Islet precursor cell (in vitro differentiated cells): ENCODE measurements around the gene FAAH.
"Not testable (repeated sequence)": the region's sequence is repeated elsewhere in the genome, so short reads cannot be mapped to it uniquely, and the experiment has no call there.

ENCODE experiments used
- DNase-seq: peaks from one replicate; pipeline ENCODE4 v3.0.0-alpha.2; 2018

FAAH gene

DNA sequence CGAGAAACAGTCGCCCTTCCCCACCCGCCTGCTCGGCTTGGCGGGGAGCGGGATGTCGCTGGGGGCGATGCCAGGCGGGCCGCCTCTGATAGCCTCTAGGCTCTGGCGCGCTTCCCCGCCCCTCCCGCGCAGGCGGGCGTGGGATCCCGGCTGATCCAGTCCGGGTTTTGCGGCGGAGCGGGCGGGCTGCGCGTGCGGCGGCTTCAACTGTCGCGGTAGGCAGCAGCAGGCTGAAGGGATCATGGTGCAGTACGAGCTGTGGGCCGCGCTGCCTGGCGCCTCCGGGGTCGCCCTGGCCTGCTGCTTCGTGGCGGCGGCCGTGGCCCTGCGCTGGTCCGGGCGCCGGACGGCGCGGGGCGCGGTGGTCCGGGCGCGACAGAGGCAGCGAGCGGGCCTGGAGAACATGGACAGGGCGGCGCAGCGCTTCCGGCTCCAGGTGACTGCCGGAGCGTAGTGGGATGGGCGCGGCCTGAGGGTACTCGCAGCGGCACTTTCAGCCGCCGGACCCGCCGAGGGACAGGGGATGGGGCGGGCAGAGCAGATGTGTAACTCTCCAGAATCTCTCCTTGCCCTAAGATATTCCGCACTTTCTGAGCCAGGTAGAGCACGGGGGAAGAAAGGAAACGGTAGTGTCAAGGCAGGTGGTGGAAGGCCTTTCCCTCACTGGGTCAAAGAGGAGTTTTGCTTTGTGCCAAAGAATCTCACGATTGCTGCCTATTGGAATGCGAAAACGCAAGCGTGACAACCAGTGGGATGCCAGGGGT is at the start of gene FAAH:
Gene FAAH, plus strand, starts transcription at position 210 of the 764 bp plus-strand sequence. Its CDS starts 32 bp downstream, at position 242.
- DNase-seq: peak; percentile 93

- no peak for DNase-seq
Measured at GRCh38 chr1:46344481-46344880, 49.6 kb upstream of the FAAH start.

DNA sequence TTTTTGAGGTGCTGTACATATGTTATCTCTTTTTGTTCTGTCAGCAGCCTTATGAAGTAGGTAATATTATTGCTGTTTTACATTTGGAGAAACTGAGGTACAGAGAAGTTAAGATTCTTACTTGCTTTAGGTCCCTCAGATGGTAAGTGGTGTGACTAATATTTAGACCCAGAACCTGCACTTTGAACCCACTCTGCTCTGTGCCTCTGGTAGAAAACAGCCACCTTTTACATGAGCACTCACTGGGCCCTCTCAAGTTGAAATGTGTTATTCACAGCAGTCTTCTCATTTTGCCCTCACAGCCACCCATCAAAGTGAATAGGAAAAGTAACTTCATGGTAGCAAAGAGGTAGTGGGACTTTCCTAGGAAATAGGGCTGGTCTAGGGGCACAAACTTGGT is 48.8 kb upstream of the FAAH start:
- DNase-seq: no peak

DNA sequence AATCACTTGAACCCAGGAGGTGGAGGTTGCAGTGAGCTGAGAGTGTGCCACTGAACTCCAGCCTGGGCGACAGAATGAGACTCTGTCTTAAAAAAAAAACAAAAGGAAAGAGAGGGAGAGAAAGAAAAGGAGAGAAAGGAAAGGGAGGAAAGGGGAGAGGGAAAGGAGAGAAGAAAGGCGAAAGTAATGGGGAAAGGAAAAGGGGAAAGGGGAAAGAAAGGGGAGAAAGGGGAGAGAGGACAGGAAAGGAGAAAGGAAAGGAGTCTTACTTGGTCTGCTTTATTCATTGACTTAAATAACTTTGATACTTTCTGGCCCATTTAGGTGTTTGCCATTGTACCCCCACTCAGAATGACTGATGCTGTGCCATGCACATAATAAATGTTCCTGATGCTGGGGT is 41.8 kb upstream of the FAAH start:
- no peak for DNase-seq

DNA sequence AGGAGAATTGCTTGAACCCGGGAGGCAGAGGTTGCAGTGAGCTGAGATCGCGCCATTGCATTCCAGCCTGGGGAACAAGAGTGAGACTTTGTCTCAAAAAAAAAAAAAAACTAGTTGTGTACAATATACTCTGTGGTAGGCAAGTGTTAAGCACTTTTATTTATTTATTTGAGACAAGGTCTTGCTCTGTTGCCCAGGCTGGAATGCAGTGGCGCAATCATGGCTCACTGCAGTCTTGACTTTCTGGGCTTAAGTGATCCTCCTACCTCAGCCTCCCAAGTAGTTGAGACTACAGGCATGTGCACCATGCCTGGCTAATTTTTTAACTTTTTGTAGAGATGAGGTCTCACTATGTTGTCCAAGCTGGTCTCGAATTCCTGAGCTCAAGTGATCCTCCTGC is 38.2 kb upstream of the FAAH start:
- not testable (repeated sequence) for DNase-seq

- DNase-seq: no peak
Measured at GRCh38 chr1:46362158-46362557, 32.0 kb upstream of the FAAH start.

DNA sequence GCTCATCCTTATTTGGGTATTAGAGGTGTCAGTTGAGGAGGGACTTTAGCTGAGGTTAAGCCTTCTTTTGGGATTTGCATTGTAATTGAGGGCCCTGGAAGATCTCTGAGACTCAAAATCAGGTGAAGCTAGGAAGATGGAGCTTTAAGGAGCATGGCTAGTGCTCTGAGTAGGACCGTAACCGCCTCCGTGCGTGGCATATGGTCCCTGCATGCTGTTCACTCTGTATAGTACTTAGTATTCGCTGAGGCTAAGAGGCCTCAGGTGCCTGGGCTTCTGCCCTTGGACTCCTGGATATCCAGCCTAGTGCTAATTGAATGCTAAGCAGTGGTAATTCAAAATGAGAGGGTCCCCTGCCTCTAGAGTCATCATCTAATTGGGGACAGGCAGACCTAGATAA is 31.0 kb upstream of the FAAH start:
- DNase-seq: no peak

- no peak for DNase-seq
Measured at GRCh38 chr1:46364612-46365011, 29.5 kb upstream of the FAAH start.

- DNase-seq: not testable (repeated sequence)
Measured at GRCh38 chr1:46365796-46366195, 28.3 kb upstream of the FAAH start.

- no peak for DNase-seq
Measured at GRCh38 chr1:46367072-46367471, 27.0 kb upstream of the FAAH start.

GRCh38 chr1:46367701-46368100 is 26.4 kb upstream of the FAAH start:
- not testable (repeated sequence) for DNase-seq

DNA sequence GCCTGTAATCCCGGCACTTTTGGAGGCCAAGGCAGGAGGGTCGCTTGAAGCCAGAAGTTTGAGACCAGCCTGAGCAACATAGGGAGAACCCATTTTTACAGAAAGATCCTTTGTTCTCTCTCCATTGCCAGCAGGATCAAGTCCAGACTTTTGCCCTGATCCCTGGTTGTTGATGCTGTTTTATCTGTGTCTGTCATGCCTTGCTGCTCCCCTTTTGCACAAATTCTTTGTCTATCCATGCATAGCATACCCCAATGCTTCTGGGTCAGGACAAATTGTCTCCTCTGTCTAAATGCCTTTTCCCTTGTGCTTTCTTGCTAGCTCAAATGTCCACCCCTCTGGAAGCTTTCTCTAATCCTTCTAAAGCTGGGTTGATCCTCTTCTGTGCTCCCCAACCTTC is 25.3 kb upstream of the FAAH start:
- DNase-seq: no peak

DNA sequence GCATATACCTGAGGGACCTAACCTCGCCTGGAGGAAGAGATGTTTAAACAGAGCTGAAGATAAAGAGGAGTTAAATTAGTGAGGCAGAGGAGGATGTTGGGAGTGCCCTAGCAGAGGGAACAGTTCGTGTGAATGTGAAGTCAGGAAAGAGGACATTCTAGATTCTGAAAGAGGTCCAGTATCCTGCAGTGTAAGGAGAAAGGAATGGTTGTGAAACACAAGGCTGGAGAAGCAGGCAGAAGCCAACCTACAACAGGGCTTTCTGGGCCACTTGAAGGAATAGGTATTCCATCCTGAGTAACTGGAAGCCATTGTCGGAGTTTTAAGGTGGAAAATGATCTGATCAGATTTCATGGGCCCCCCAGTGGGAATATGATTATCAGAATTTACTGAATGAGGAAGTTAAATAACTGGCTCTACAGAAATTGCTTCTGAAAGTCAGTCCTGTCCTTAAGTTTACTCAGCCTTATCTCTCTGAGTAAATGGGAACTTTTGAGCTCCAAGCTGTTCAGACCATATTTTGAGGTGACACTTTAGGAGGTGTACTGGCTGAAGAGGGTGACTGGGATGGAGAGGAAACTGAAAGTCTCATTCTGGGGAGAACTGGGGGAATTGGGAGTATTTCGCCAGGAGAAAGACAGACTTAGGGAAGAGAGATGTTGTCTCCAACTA is 24.4 kb upstream of the FAAH start:
- no peak for DNase-seq

GRCh38 chr1:46370214-46370633 is 23.9 kb upstream of the FAAH start:
- DNase-seq: no peak

DNA sequence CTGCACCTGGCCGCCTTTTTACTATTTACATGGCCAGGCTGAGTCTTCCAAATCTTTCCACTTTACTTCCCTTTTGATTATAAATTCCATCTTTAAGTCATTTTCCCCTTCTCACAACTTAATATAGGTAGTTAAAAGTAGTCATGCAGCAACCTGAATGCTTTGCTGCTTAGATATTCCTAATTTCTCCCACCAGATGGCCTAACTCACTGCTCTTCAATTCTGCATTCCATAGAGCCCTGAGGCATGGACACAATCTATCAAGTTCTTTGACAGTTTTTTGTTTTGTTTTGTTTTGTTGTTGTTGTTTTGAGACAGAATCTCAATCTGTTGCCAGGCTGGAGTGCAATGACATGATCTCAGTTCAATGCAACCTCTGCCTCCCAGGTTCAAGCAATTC is 21.7 kb upstream of the FAAH start:
- DNase-seq: no peak

- DNase-seq: no peak
Measured at GRCh38 chr1:46379996-46380395, 14.1 kb upstream of the FAAH start.

DNA sequence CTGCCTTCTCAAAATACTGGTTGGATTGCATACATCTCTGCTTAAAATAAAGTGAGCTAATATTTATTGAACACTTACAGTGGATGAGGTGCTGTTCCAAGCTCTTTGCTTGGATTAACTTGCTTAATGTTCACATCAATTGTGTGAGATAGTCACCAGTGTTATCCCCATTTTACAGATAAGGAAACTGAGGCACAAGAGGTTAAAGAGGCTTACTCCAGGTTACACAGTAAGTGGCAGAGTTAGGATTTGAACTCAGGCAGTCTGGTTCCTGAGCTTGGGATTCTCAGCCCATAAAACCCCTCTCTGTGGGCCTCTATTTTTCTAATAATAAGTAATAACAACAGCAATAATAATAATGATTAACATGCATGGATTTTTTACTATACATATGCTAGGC is 13.6 kb upstream of the FAAH start:
- DNase-seq: no peak

GRCh38 chr1:46393510-46393909 is 607 bp upstream of the FAAH start:
- DNase-seq: no peak

DNA sequence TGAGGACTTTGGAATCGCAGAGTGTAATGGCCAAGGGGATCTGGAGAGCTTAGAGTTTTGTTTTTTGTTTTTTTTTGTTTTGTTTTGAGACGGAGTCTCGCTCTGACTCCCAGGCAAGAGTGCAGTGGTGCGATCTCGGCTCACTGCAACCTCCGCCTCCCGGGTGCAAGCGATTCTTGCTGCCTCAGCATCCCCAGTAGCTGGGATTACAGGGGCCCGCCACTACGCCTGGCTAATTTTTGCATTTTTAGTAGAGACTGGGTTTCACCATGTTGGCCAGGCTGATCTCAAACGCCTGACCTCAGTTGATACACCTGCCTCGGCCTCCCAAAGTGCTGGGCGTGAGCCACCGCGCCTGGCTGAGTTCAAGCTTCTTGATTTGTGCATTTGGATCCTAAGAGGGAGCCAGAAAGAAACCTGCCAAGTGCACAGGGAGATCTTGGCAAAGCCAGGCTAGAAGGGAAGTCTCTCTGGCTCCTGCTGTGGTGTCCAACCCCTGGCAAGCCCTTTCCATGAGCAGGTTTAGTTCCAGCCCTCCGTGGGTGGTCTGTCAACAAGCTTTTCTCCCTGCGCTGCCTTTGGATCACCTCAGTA is 852 bp downstream of the FAAH start:
- no peak for DNase-seq

- DNase-seq: no peak
Measured at GRCh38 chr1:46396441-46397398, 2.6 kb downstream of the FAAH start.

DNA sequence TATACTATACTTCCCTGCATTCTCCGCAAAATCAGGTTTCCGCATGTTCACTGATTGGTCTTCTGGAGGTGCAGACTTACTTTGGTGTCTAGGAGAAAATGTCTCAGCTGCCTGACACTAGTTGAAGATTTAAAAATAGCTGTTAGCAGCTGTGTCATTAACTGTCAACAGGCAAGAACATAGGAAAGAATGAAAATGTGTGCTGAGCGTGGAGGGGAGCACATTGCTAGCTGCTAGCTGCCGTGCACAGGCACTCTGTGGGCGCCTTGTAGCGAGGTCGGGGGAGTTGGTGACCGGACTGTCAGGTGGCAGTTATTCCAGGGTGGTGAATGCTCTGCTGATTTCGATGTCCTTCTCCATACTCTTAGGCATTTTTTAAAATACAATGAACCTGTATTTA is 5.2 kb downstream of the FAAH start:
- DNase-seq: no peak

DNA sequence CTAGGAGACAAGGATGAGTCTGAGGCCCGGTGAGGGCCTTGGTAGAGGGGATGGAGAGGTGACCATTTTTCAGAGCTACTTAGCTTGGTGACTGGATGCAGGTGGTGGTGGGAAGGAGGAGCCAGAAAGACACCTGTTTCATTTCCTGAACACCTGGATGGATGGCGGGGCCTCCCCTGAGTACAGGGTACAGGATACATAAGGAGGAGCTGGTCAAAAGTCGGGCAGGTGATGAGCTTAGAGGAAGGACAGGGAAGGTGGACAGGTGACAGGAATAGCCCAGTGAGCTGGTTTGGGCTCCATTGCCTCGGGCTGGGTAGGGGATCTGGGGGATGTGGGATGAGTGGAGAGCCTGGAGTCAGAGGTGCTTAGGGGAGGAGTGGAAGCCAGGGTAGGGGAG is 6.3 kb downstream of the FAAH start:
- peak; percentile 47 for DNase-seq
